ENCODE results near the gene FARS2.

Gene FARS2

DNA sequence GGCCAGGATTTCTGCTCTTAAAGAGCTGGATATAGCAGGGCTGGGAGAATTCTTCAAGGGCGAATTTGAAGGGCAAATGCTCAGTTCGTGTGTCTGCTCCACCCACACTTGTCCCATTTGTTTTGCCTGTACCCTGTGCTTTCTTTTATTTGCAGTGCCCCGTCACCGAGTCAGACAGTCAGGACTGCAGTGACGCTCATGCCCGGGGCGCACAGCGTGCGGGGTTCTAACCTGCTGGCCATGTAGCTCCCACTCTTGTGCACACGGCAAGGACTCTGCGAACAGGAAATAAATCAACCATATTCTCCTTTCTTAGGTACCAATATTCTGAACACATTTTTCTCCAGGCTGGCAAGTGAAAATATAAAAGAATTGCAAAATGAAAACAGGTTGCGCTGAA is 18.2 kb upstream of the FARS2 start:
- Mint-ChIP-seq H3K27ac (no peak overlapping the region), H3K36me3 (ENCODE audit: low read depth) (peaks cover 9% of the 10 kb centered on the region), H3K4me3 (no peak overlapping the region), H3K27me3 (ENCODE audit: low read depth, poor library complexity) (peaks cover 11% of the 10 kb centered on the region), H3K4me1 (peaks cover 21% of the 10 kb centered on the region), H3K9me3 (no peaks in the 10 kb centered on the region)
- DNase-seq = no peak
- TF ChIP-seq, protein P1, sequence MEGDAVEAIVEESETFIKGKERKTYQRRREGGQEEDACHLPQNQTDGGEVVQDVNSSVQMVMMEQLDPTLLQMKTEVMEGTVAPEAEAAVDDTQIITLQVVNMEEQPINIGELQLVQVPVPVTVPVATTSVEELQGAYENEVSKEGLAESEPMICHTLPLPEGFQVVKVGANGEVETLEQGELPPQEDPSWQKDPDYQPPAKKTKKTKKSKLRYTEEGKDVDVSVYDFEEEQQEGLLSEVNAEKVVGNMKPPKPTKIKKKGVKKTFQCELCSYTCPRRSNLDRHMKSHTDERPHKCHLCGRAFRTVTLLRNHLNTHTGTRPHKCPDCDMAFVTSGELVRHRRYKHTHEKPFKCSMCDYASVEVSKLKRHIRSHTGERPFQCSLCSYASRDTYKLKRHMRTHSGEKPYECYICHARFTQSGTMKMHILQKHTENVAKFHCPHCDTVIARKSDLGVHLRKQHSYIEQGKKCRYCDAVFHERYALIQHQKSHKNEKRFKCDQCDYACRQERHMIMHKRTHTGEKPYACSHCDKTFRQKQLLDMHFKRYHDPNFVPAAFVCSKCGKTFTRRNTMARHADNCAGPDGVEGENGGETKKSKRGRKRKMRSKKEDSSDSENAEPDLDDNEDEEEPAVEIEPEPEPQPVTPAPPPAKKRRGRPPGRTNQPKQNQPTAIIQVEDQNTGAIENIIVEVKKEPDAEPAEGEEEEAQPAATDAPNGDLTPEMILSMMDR (IDR thresholded peaks at IDR 0.05) = no peak

DNA sequence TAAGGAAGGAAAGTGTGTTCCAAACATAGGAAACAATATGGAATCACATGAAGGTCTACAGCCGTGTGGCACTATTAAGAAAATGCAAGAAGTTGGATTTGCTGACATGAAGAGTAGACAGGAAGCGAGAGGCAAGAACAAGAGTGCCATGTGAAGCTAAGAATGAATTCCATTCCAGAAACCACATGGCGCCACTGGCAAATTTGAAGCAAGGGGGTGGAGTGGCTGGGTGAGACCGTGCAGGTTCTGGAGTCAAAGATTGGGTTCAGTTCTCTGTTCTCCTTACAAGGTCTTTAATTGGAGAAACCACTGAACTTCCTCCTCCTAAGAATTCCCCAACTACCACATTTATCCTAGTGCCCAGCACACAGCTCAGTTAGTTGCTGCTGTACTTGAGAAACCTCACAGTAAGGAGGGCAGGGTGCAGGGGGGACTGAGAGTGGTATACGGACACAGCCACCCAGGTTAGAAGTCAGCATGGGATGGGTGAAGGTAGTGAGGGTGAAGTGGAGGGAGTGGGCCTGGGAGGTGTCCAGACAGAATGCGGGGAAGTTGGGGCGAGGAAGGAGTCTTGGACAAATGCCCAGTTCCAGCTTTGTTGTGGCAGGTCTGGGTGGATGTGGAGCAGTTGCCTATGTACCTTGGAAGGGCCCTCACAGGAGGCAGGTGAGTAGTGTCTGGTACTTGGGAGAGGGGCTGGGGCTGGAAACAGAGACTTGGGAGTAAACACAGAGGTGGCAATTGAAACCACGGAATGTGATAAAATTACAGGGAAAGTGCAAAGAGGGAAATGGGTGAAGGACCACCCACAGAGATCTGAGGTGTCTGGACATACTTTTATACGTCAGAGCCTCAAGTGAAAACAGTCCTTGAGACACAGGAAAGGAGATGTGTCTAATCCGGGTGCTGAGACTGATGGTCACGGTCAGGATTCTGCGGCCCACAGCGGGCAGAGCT is 14.9 kb upstream of the FARS2 start:
- Mint-ChIP-seq H3K4me1 (peaks cover 21% of the 10 kb centered on the region), H3K27ac (no peak overlapping the region), H3K4me3 (no peak overlapping the region), H3K27me3 (ENCODE audit: low read depth, poor library complexity) (peaks cover 6% of the 10 kb centered on the region), H3K36me3 (ENCODE audit: low read depth) (peaks cover 12% of the 10 kb centered on the region), H3K9me3 (peaks cover 6% of the 10 kb centered on the region)
- TF ChIP-seq, protein P1 (IDR thresholded peaks at IDR 0.05) = no peak
- DNase-seq = no peak

DNA sequence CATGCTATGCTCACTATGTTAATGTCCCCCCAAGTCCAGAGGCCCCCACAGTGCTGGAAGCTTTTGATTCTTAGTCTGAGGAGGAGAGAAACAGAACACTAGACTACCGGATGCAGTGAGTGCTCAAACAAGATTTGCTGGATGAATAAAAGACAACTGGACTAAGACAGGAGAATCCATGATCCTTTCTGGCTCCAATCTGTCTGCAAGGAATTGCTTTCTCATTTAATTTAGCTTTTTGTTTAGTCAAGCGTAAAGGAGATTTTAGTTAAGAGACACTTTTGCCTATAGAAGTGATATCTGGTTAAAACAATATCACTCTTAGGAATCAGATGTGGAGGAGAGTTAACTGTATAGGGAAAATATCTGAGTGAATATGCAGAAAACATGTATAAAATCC is 14.1 kb upstream of the FARS2 start:
- Mint-ChIP-seq H3K27me3 (ENCODE audit: low read depth, poor library complexity) (peaks cover 6% of the 10 kb centered on the region), H3K4me3 (no peak overlapping the region), H3K36me3 (ENCODE audit: low read depth) (peaks cover 20% of the 10 kb centered on the region), H3K27ac (no peak overlapping the region), H3K9me3 (peaks cover 8% of the 10 kb centered on the region), H3K4me1 (peaks cover 21% of the 10 kb centered on the region)
- no peak for DNase-seq
- TF ChIP-seq, protein P1 (IDR thresholded peaks at IDR 0.05) = no peak

DNA sequence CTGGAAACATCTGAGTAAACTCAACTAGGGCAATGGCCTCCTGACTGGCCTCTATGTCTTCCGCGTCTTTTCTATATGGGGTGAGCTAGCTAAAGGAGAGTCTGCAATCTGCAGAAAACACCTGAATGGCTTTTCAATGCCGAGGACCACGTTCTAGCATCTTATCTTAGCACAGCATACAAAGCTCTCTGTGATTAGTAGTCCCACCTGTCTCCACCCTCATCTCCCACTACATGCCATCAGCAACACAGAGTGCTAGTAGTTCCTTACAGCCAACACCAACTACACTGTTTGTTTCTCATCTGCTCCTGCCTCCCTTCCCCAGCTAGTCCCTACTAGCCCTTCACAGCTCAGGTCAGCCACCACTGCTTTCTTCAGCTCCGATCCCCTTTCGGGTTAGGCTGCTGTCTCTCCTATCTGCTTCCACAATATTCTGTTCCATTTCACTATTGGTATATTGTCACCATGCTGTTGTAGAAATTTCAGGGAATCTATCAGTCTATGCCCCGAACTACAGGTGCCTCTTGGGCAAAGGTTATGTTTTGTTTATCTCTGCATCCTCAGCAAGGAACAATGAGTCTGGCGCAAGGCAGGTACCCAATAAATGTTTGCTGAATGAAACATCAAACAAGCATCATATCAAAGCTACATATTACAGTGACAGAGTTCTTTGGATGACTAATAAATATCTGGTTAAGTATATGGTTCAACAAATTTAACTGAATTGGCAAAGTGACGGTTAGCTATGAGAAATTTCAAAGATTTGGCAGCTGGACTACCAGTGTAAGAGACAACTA is 12.8 kb upstream of the FARS2 start:
- no peak for DNase-seq
- Mint-ChIP-seq H3K36me3 (ENCODE audit: low read depth) (peaks cover 27% of the 10 kb centered on the region), H3K4me1 (peaks cover 21% of the 10 kb centered on the region), H3K4me3 (no peak overlapping the region), H3K9me3 (peaks cover 8% of the 10 kb centered on the region), H3K27ac (no peak overlapping the region), H3K27me3 (ENCODE audit: low read depth, poor library complexity) (peaks cover 6% of the 10 kb centered on the region)
- TF ChIP-seq, protein P1 (IDR thresholded peaks at IDR 0.05) = no peak

DNA sequence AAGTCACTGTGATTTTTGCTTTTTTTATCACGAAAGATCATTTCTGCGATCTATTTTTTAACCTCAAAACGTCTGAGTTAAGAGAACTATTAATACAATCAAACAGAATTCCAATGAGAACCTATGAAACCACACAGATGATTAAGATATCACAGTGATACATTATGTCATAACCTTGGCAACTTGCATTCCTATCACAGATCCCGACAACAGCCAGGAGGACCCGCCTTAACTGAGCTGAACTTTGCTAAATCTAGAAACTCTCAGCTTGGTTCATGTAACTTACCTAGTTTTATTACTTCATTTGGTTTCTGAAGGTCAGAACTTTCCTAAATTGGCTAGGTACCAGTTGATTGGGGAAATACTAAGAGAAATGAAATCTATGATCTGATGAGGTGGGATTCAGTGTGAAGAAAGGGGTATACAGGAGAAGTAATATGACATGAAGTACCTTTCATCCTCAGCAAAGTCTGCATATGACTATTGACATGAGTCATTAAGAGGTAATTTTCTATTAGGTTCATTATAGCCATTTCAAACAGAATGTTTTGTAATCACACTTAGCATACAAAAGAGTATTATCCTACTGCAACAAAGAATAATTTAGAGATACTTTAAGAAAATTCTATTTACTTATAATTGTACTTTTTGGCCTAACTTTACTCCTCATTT is 11.7 kb upstream of the FARS2 start:
- peaks cover 8% of the 10 kb centered on the region for H3K9me3 Mint-ChIP-seq
- no peak overlapping the region for H3K4me3 Mint-ChIP-seq
- peaks cover 21% of the 10 kb centered on the region for H3K4me1 Mint-ChIP-seq
- TF ChIP-seq, protein P1 (IDR thresholded peaks at IDR 0.05) = no peak
- DNase-seq = no peak
- H3K36me3 Mint-ChIP-seq (ENCODE audit: low read depth) = peaks cover 38% of the 10 kb centered on the region
- H3K27me3 Mint-ChIP-seq (ENCODE audit: low read depth, poor library complexity) = peaks cover 4% of the 10 kb centered on the region
- no peak overlapping the region for H3K27ac Mint-ChIP-seq
